ENCODE results near the gene DYNLRB1. TPM values are rescaled to one million over a fixed set of nuclear protein-coding genes. Genes with fewer than 3 reads are reported as not detected.

DYNLRB1 gene
- total and polyA plus RNA-seq, 9 of the 15 experiments (the other 6 are each of a cell fraction or from before 2014, with no cell fraction given), result 48.7 to 358 (median 121) TPM

DNA sequence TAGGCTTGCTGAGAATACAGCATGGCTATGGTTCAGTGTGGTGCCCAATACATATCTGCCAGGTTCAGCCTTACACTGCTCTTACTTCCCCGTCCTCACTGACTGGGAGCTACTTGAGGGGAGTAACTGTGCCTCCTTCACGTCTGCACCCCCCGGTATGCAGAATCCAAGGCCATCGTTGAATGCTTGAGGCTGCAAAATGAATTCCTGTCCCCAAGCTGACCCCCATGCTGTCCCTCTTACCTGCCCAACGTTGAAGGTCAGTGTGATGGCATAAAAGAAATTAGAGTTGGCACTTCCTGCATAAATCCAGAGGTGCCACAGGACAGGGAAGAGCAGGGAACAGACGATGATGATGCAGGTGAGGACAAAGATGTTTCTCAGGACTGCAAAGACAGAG is 58.6 kb downstream of the DYNLRB1 start:
- TF ChIP-seq ZNF311 (CRISPR knock-in tag; IDR thresholded peaks at IDR 0.05), result no peak
- no peak for TF ChIP-seq ELK1 (CRISPR knock-in tag; IDR thresholded peaks at IDR 0.05)
- no peak for TF ChIP-seq ZBTB5 (IDR thresholded peaks at IDR 0.05)
- TF ChIP-seq DDX20 (tag; IDR thresholded peaks at IDR 0.05; ENCODE audit: low read depth), result no peak
- no peak for TF ChIP-seq LEF1 (IDR thresholded peaks at IDR 0.05)
- TF ChIP-seq ZNF197 (CRISPR knock-in tag; IDR thresholded peaks at IDR 0.05; ENCODE audit: low read depth), result no peak
- no peak for TF ChIP-seq ESRRB (CRISPR knock-in tag; IDR thresholded peaks at IDR 0.05; ENCODE audit: borderline replicate concordance)
- no peak for TF ChIP-seq HCFC1 (IDR thresholded peaks at IDR 0.05; ENCODE audit: low read depth, low read length)
- TF ChIP-seq, protein P1, sequence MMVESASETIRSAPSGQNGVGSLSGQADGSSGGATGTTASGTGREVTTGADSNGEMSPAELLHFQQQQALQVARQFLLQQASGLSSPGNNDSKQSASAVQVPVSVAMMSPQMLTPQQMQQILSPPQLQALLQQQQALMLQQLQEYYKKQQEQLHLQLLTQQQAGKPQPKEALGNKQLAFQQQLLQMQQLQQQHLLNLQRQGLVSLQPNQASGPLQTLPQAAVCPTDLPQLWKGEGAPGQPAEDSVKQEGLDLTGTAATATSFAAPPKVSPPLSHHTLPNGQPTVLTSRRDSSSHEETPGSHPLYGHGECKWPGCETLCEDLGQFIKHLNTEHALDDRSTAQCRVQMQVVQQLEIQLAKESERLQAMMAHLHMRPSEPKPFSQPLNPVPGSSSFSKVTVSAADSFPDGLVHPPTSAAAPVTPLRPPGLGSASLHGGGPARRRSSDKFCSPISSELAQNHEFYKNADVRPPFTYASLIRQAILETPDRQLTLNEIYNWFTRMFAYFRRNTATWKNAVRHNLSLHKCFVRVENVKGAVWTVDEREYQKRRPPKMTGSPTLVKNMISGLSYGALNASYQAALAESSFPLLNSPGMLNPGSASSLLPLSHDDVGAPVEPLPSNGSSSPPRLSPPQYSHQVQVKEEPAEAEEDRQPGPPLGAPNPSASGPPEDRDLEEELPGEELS (CRISPR knock-in tag; IDR thresholded peaks at IDR 0.05; ENCODE audit: borderline replicate concordance), result no peak
- no TSS peak for BruUV-seq (replicated peaks)
- Histone ChIP-seq H3K4me2 (ENCODE audit: insufficient read depth, low read length) (no peak overlapping the region), H4K20me1 (replicated peaks; ENCODE audit: control insufficient read depth, insufficient read depth, low read length) (no peaks in the 10 kb centered on the region), H2AFZ (ENCODE audit: low read depth, low read length) (no peak overlapping the region), H3K9me1 (ENCODE audit: control insufficient read depth, insufficient read depth, low read length) (no peaks in the 10 kb centered on the region), H3K27ac (ENCODE audit: extremely low read depth, low read depth, low read length) (no peak overlapping the region), H3K9me3 (replicated peaks; ENCODE audit: control insufficient read depth, insufficient read depth, low read depth, low read length) (no peaks in the 10 kb centered on the region), H3K9ac (ENCODE audit: insufficient read depth in 1 of 2, low read depth in 2 of 2, low read length in 2 of 2) (no peak overlapping the region), H3K4me1 (replicated peaks in 1 of 2; ENCODE audit: control insufficient read depth in 2 of 2, insufficient read depth in 2 of 2, low read length in 2 of 2) (peaks cover 0 to 15% of the 10 kb centered on the region in 2 experiments; a peak in 4 of 5 replicates), H3K27me3 (ENCODE audit: control insufficient read depth in 2 of 2, insufficient read depth in 2 of 2, low read length in 2 of 2) (no peaks in the 10 kb centered on the region), H3K36me3 (ENCODE audit: control insufficient read depth, insufficient read depth, low read length) (peaks cover 19% of the 10 kb centered on the region; the same call in 2 of the 3 replicates), H3K79me2 (ENCODE audit: control insufficient read depth, insufficient read depth, low read length) (no peaks in the 10 kb centered on the region), H3K4me3 (no peak overlapping the region)
- CTCF ChIA-PET (ENCODE audit: low intra/inter-chr PET ratio), result no interaction called here
- POLR2A ChIA-PET, result interaction anchor here (1.0 kb wide), 1 partner anchor 127 kb away, joined by 4 read pairs; no protein-coding TSS in a partner anchor
- ATAC-seq, result no peak
- no peak for DNase-seq (ENCODE audit: extremely low read depth in 1 of 4, low spot score in 3 of 4)
- intact Hi-C loops (cut with micrococcal nuclease) (no loop called here), in situ Hi-C loops (cut with MboI) (no loop called here)
- WGBS (ENCODE audit: insufficient coverage, low coverage, missing lambda C conversion rate), result 72% methylated on average over 6 of the region's 6 CpGs
- no peak for FAIRE-seq

All from K562 (cell line).